ENCODE data around the gene NOTUM. TPM values are rescaled to one million over a fixed set of nuclear protein-coding genes. Genes with fewer than 3 reads are reported as not detected.

The NOTUM gene
- 0.29 and 0.66 TPM in 2 replicates for total RNA-seq

GRCh38 chr17:81961087-81961511, at the start of gene NOTUM:
Gene NOTUM, minus strand, starts transcription at chr17:81961187. Its CDS starts 278 bp downstream, at chr17:81960909.

GRCh38 chr17:81977211-81977808, 16.3 kb upstream of the NOTUM start, which contains the start of gene ASPSCR1:
Gene ASPSCR1, plus strand, starts transcription at chr17:81977629. Its CDS starts 18 bp downstream, at chr17:81977647.

GRCh38 chr17:81947189-81947588, 13.8 kb downstream of the NOTUM start, which contains the start of gene MYADML2:
Gene MYADML2, minus strand, starts transcription at chr17:81947233. Its CDS starts 5,492 bp downstream, at chr17:81941741.

GRCh38 chr17:81927653-81928543, 33.1 kb downstream of the NOTUM start, which contains the start of gene MAFG:
Gene MAFG, minus strand, starts transcription at chr17:81927735. Its CDS starts 4,550 bp downstream, at chr17:81923185.

GRCh38 chr17:81917565-81918332, 43.2 kb downstream of the NOTUM start, which contains the start of gene SIRT7:
Gene SIRT7, minus strand, starts transcription at chr17:81918176. Its CDS starts 45 bp downstream, at chr17:81918131.

GRCh38 chr17:81911277-81911961, 49.6 kb downstream of the NOTUM start, which contains the start of gene PCYT2:
Gene PCYT2, minus strand, starts transcription at chr17:81911399. Its CDS starts 44 bp downstream, at chr17:81911355.

Other genes with a start within 250 kb of the NOTUM start
- 4.2 and 29.5 TPM in 2 replicates for gene SLC25A10, start 248.9 kb downstream of the NOTUM start, total RNA-seq
- not detected in 2 replicates for gene GCGR, start 157.0 kb downstream of the NOTUM start, total RNA-seq
- 82.0 and 100 TPM in 2 replicates for gene MCRIP1, start 127.9 kb downstream of the NOTUM start, total RNA-seq
- not detected in 2 replicates for gene PPP1R27, start 126.1 kb downstream of the NOTUM start, total RNA-seq
- gene P4HB, start 100.7 kb downstream of the NOTUM start, total RNA-seq: 1,222 and 4,245 TPM in 2 replicates
- 139 and 275 TPM in 2 replicates for gene ARHGDIA, start 89.8 kb downstream of the NOTUM start, total RNA-seq
- 94.3 and 166 TPM in 2 replicates for gene ALYREF, start 69.6 kb downstream of the NOTUM start, total RNA-seq
- 102 and 118 TPM in 2 replicates for gene ANAPC11, start 69.5 kb downstream of the NOTUM start, total RNA-seq
- gene NPB, start 58.9 kb downstream of the NOTUM start, total RNA-seq: under 0.01 and 0.66 TPM in 2 replicates
- gene PCYT2, start 49.8 kb downstream of the NOTUM start, total RNA-seq: 48.7 and 78.1 TPM in 2 replicates
- 23.9 and 26.7 TPM in 2 replicates for gene SIRT7, start 43.0 kb downstream of the NOTUM start, total RNA-seq
- gene MAFG, start 33.5 kb downstream of the NOTUM start, total RNA-seq: 31.6 and 48.1 TPM in 2 replicates
- 99.9 and 225 TPM in 2 replicates for gene PYCR1, start 23.9 kb downstream of the NOTUM start, total RNA-seq
- gene MYADML2, start 14.0 kb downstream of the NOTUM start, total RNA-seq: not detected in 2 replicates
- 31.4 and 38.1 TPM in 2 replicates for gene ASPSCR1, start 16.4 kb upstream of the NOTUM start, total RNA-seq
- gene CENPX, start 61.7 kb upstream of the NOTUM start, total RNA-seq: 22.5 and 48.7 TPM in 2 replicates
- gene LRRC45, start 62.1 kb upstream of the NOTUM start, total RNA-seq: 14.9 and 30.1 TPM in 2 replicates
- gene RAC3, start 70.5 kb upstream of the NOTUM start, total RNA-seq: 7.9 and 9.2 TPM in 2 replicates
- 32.2 and 43.5 TPM in 2 replicates for gene DCXR, start 76.5 kb upstream of the NOTUM start, total RNA-seq
- 44.1 and 76.8 TPM in 2 replicates for gene RFNG, start 90.6 kb upstream of the NOTUM start, total RNA-seq
- gene GPS1, start 90.7 kb upstream of the NOTUM start, total RNA-seq: 110 and 187 TPM in 2 replicates
- gene DUS1L, start 104.6 kb upstream of the NOTUM start, total RNA-seq: 74.6 and 105 TPM in 2 replicates
- 165 and 359 TPM in 2 replicates for gene FASN, start 137.0 kb upstream of the NOTUM start, total RNA-seq